ENCODE results near the gene PPP3R2.
A peak's percentile ranks its signal among the peaks of the same experiment; 100 is the strongest.
"Not testable (repeated sequence)": the region's sequence is repeated elsewhere in the genome, so short reads cannot be mapped to it uniquely, and the experiment has no call there.

The PPP3R2 gene

GRCh38 chr9:101587332-101588043 is 7.3 kb downstream of the PPP3R2 start:
- DNase-seq, result no peak

- no peak for DNase-seq
Measured at GRCh38 chr9:101586651-101587050, 8.1 kb downstream of the PPP3R2 start.

GRCh38 chr9:101585740-101586139 is 9.0 kb downstream of the PPP3R2 start:
- no peak for DNase-seq

GRCh38 chr9:101582553-101582952 is 12.2 kb downstream of the PPP3R2 start:
- DNase-seq, result no peak

- DNase-seq, result no peak
Measured at GRCh38 chr9:101579711-101580545, 14.8 kb downstream of the PPP3R2 start.

GRCh38 chr9:101578378-101578777 is 16.4 kb downstream of the PPP3R2 start:
- DNase-seq, result peak; percentile 4

- DNase-seq, result no peak
Measured at GRCh38 chr9:101574731-101575333, 19.9 kb downstream of the PPP3R2 start.

- no peak for DNase-seq
Measured at GRCh38 chr9:101572316-101572715, 22.5 kb downstream of the PPP3R2 start.

- DNase-seq, result no peak
Measured at GRCh38 chr9:101571114-101571513, 23.7 kb downstream of the PPP3R2 start.

- no peak for DNase-seq
Measured at GRCh38 chr9:101569741-101570501, 24.8 kb downstream of the PPP3R2 start.

GRCh38 chr9:101567725-101568350 is 26.9 kb downstream of the PPP3R2 start:
- DNase-seq, result no peak

GRCh38 chr9:101566904-101567724 is 27.7 kb downstream of the PPP3R2 start:
- DNase-seq, result peak; percentile 25

GRCh38 chr9:101564252-101564651 is 30.5 kb downstream of the PPP3R2 start:
- DNase-seq, result no peak

- DNase-seq, result no peak
Measured at GRCh38 chr9:101562966-101563365, 31.8 kb downstream of the PPP3R2 start.

- no peak for DNase-seq
Measured at GRCh38 chr9:101561740-101562139, 33.0 kb downstream of the PPP3R2 start.

- not testable (repeated sequence) for DNase-seq
Measured at GRCh38 chr9:101549472-101550098, 45.2 kb downstream of the PPP3R2 start.

- DNase-seq, result no peak
Measured at GRCh38 chr9:101543098-101543735, 51.6 kb downstream of the PPP3R2 start.

All from RPMI8226 (cell line).